SK-N-MC (cell line): ENCODE data around the gene TLCD3A.
"Not testable (repeated sequence)": the region's sequence is repeated elsewhere in the genome, so short reads cannot be mapped to it uniquely, and the experiment has no call there.

ENCODE experiments used
- DNase-seq: peaks from one replicate; pipeline ENCODE4 v3.0.0-alpha.2; 2011; ENCODE audit warnings: low read depth, low spot score
- H3K27ac ChIP-seq: fragments of 200-600 bp; sonication (generic); 2 replicates; pipeline ENCODE4 v1.5.1; 2016; ENCODE audit warnings: mixed run types
- H3K36me3 ChIP-seq: fragments of 200-600 bp; sonication (generic); 2 replicates; pipeline ENCODE4 v1.6.1; 2017; ENCODE audit warnings: antibody characterized with exemption, low read length, mixed read lengths; ENCODE audit not compliant: insufficient read depth
- H3K4me3 ChIP-seq: fragments of 200-600 bp; sonication (generic); 2 replicates; pipeline ENCODE4 v1.5.1; 2016
- H3K9ac ChIP-seq: fragments of 200-600 bp; sonication (generic); 2 replicates; pipeline ENCODE4 v1.8.0; 2017; ENCODE audit warnings: mixed run types, mixed read lengths; ENCODE audit not compliant: insufficient read length
- H3K9me3 ChIP-seq: fragments of 200-600 bp; sonication (generic); 2 replicates; pipeline ENCODE4 v1.6.1; 2017; ENCODE audit warnings: low read depth, mild to moderate bottlenecking, antibody characterized with exemption, low read length, moderate library complexity, mixed read lengths
- EZH2 ChIP-seq: fragments of 200-600 bp; sonication (generic); IDR thresholded peaks from one replicate; pipeline ENCODE4 v1.6.1; 2017; ENCODE audit warnings: antibody characterized with exemption
- FOXP2 ChIP-seq: optimal IDR thresholded peaks from 2 replicates; pipeline ENCODE3; 2011; ENCODE audit warnings: mild to moderate bottlenecking, moderate library complexity; ENCODE audit not compliant: insufficient read depth; ENCODE audit errors: extremely low read length, control extremely low read depth
- POLR2AphosphoS5 ChIP-seq: IDR thresholded peaks from 2 replicates; pipeline ENCODE4 v1.6.1; 2012; ENCODE audit warnings: mild to moderate bottlenecking, low read depth, low read length, borderline replicate concordance

TLCD3A gene

GRCh38 chr17:787641-788221, 55.3 kb downstream of the TLCD3A start:
- Histone ChIP-seq H3K27ac (no peak overlapping the region), H3K4me3 (no peak overlapping the region), H3K9ac (no peak overlapping the region), H3K9me3 (no peaks in the 10 kb centered on the region), H3K36me3 (peaks cover 54% of the 10 kb centered on the region)
- no peak for DNase-seq
- TF ChIP-seq POLR2AphosphoS5, result no peak

- DNase-seq, result no peak
- peaks cover 54% of the 10 kb centered on the region for H3K36me3 ChIP-seq
Measured at GRCh38 chr17:788551-788950, 56.2 kb downstream of the TLCD3A start.

GRCh38 chr17:789160-789840, 56.9 kb downstream of the TLCD3A start:
- TF ChIP-seq EZH2, result no peak
- no peak for TF ChIP-seq FOXP2
- TF ChIP-seq POLR2AphosphoS5, result no peak
- peaks cover 48% of the 10 kb centered on the region for H3K36me3 ChIP-seq

More at GRCh38 chr17:788551-788950, 56.2 kb downstream of the TLCD3A start:
- TF ChIP-seq EZH2, result no peak
- no peak for TF ChIP-seq FOXP2
- no peak for TF ChIP-seq POLR2AphosphoS5
- Histone ChIP-seq H3K9ac (no peak overlapping the region), H3K9me3 (no peaks in the 10 kb centered on the region), H3K4me3 (no peak overlapping the region), H3K27ac (no peak overlapping the region)

GRCh38 chr17:789931-790873, 57.8 kb downstream of the TLCD3A start:
- not testable (repeated sequence) for H3K9me3 ChIP-seq, H3K4me3 ChIP-seq, DNase-seq, H3K9ac ChIP-seq, H3K27ac ChIP-seq
- H3K36me3 ChIP-seq, result peaks cover 40% of the 10 kb centered on the region

More at GRCh38 chr17:789160-789840, 56.9 kb downstream of the TLCD3A start:
- Histone ChIP-seq H3K27ac (no peak overlapping the region), H3K4me3 (no peak overlapping the region), H3K9me3 (no peaks in the 10 kb centered on the region), H3K9ac (no peak overlapping the region)
- no peak for DNase-seq

- not testable (repeated sequence) for H3K27ac ChIP-seq, H3K4me3 ChIP-seq, H3K9me3 ChIP-seq, H3K9ac ChIP-seq, DNase-seq
- peaks cover 40% of the 10 kb centered on the region for H3K36me3 ChIP-seq
Measured at GRCh38 chr17:790874-791247, 58.5 kb downstream of the TLCD3A start.

- no peak overlapping the region for H3K4me3 ChIP-seq
- no peak for DNase-seq
- no peak overlapping the region for H3K27ac ChIP-seq
- peaks cover 40% of the 10 kb centered on the region for H3K36me3 ChIP-seq
- no peaks in the 10 kb centered on the region for H3K9me3 ChIP-seq
- H3K9ac ChIP-seq, result no peak overlapping the region
- TF ChIP-seq POLR2AphosphoS5 (no peak), FOXP2 (no peak), EZH2 (no peak)
Measured at GRCh38 chr17:791829-792228, 59.4 kb downstream of the TLCD3A start.

- H3K9me3 ChIP-seq, result no peaks in the 10 kb centered on the region
- TF ChIP-seq POLR2AphosphoS5 (no peak), EZH2 (no peak), FOXP2 (no peak)
- H3K4me3 ChIP-seq, result no peak overlapping the region
- H3K36me3 ChIP-seq, result peaks cover 37% of the 10 kb centered on the region
- DNase-seq, result no peak
- no peak overlapping the region for H3K27ac ChIP-seq
- H3K9ac ChIP-seq, result no peak overlapping the region
Measured at GRCh38 chr17:792277-792676, 59.9 kb downstream of the TLCD3A start.
